T-helper 1 cell (primary cell): ENCODE data around the gene CT83.

Experiments
- DNase-seq, 5 donors: peaks; one replicate each; pipeline ENCODE4 v3.0.0-alpha.2; 2012 to 2020
- total RNA-seq, 4 donors: gene quantifications; one replicate each; lab custom pipeline; 2026; lab: John Stamatoyannopoulos, UW

Gene CT83
- total RNA-seq: 0 reads per million in 4 donors

- no peak for DNase-seq
These were observed at the start of gene CT83 for GRCh38 chrX:116462822-116463221. Gene CT83 (minus strand): TSS chrX:116462976. CDS start chrX:116462856, 120 bp downstream.

GRCh38 chrX:116499780-116500179 lies 37.0 kb upstream of the CT83 start:
- no peak for DNase-seq

- DNase-seq: no peak
These were observed 30.5 kb upstream of the CT83 start for GRCh38 chrX:116493271-116493670.

- no peak for DNase-seq
These were observed 27.3 kb upstream of the CT83 start for GRCh38 chrX:116490104-116490503.

- DNase-seq: no peak
These were observed 17.3 kb upstream of the CT83 start for GRCh38 chrX:116480059-116480458.

GRCh38 chrX:116449156-116449555 lies 13.6 kb downstream of the CT83 start:
- DNase-seq: no peak

GRCh38 chrX:116436358-116436816 lies 26.4 kb downstream of the CT83 start, which contains the start of gene SLC6A14:
Gene SLC6A14 (plus strand): TSS chrX:116436606. CDS start chrX:116436710, 104 bp downstream.
- DNase-seq: no peak

- DNase-seq: no peak
These were observed 27.2 kb downstream of the CT83 start for GRCh38 chrX:116435597-116435996.

- no peak for DNase-seq
These were observed 34.8 kb downstream of the CT83 start for GRCh38 chrX:116427978-116428377.

- no peak for DNase-seq
These were observed 44.8 kb downstream of the CT83 start for GRCh38 chrX:116417968-116418367.

GRCh38 chrX:116417214-116417613 lies 45.6 kb downstream of the CT83 start:
- DNase-seq: no peak

- no peak for DNase-seq
These were observed 49.5 kb downstream of the CT83 start for GRCh38 chrX:116413273-116413672.
